Endometrial microvascular endothelial cells (primary cell): Measurements from ENCODE around the gene GNG10. TPM values are rescaled to one million over a fixed set of nuclear protein-coding genes. Genes with fewer than 3 reads are reported as not detected.
"Not testable (repeated sequence)": the region's sequence is repeated elsewhere in the genome, so short reads cannot be mapped to it uniquely, and the experiment has no call there.

Experiments
- in situ Hi-C: cut with HindIII; loops from 2 replicates; pipeline ENCODE4 v1.10.0; 2017; ENCODE audit warnings: low sequenced_read_pairs, low pct_unique_long_range_greater_than_20kb; ENCODE audit errors: inconsistent ontology term
- total RNA-seq: library from RNA; depleted of rRNA; stranded (reverse); fragments of >200 nt; gene quantifications from one replicate; pipeline ENCODE4 v1.2.3, GENCODE V29; 2015; ENCODE audit errors: inconsistent ontology term

Gene GNG10
- total RNA-seq, 1 donor from 2014 or later, result 68.7 TPM

- in situ Hi-C loops, result no loop called here
Observed at GRCh38 chr9:111646417-111646816, 15.0 kb upstream of the GNG10 start.

- in situ Hi-C loops, result no loop called here
Observed at GRCh38 chr9:111648066-111648465, 13.3 kb upstream of the GNG10 start.

- in situ Hi-C loops, result no loop called here
Observed at GRCh38 chr9:111649016-111649415, 12.4 kb upstream of the GNG10 start.

GRCh38 chr9:111657051-111657450, 4.4 kb upstream of the GNG10 start:
- in situ Hi-C loops, result no loop called here

- in situ Hi-C loops, result no loop called here
Observed at GRCh38 chr9:111658943-111659342, 2.5 kb upstream of the GNG10 start.

- in situ Hi-C loops, result no loop called here
Observed at GRCh38 chr9:111659691-111660090, 1.7 kb upstream of the GNG10 start.

- in situ Hi-C loops, result no loop called here
Observed at GRCh38 chr9:111661802-111662521, 557 bp downstream of the GNG10 start.

GRCh38 chr9:111662576-111663300, 1.3 kb downstream of the GNG10 start:
- in situ Hi-C loops, result no loop called here

- in situ Hi-C loops, result no loop called here
Observed at GRCh38 chr9:111663301-111663823, 2.0 kb downstream of the GNG10 start.

- in situ Hi-C loops, result no loop called here
Observed at GRCh38 chr9:111668026-111668573, 6.7 kb downstream of the GNG10 start.

- in situ Hi-C loops, result not testable (repeated sequence)
Observed at GRCh38 chr9:111668601-111669000, 7.2 kb downstream of the GNG10 start.

GRCh38 chr9:111674319-111674718, 12.9 kb downstream of the GNG10 start:
- in situ Hi-C loops, result no loop called here

GRCh38 chr9:111676116-111676515, 14.7 kb downstream of the GNG10 start:
- in situ Hi-C loops, result no loop called here

- in situ Hi-C loops, result no loop called here
Observed at GRCh38 chr9:111678293-111678692, 16.9 kb downstream of the GNG10 start.

- in situ Hi-C loops, result no loop called here
Observed at GRCh38 chr9:111679199-111679598, 17.8 kb downstream of the GNG10 start.

GRCh38 chr9:111683392-111683791, 22.0 kb downstream of the GNG10 start:
- in situ Hi-C loops, result no loop called here

GRCh38 chr9:111691672-111692329, 30.4 kb downstream of the GNG10 start:
- in situ Hi-C loops, result no loop called here

GRCh38 chr9:111696796-111697195, 35.4 kb downstream of the GNG10 start:
- in situ Hi-C loops, result no loop called here

GRCh38 chr9:111700776-111701175, 39.4 kb downstream of the GNG10 start:
- in situ Hi-C loops, result no loop called here
